NCI-H510A treated with DMSO at 0.1 percent for 48 hours (cell line): ENCODE results near the gene ANK3.

Experiments
- DNase-seq: peaks from one replicate; lab custom pipeline; 2025; lab: John Stamatoyannopoulos, UW

Gene ANK3

DNA sequence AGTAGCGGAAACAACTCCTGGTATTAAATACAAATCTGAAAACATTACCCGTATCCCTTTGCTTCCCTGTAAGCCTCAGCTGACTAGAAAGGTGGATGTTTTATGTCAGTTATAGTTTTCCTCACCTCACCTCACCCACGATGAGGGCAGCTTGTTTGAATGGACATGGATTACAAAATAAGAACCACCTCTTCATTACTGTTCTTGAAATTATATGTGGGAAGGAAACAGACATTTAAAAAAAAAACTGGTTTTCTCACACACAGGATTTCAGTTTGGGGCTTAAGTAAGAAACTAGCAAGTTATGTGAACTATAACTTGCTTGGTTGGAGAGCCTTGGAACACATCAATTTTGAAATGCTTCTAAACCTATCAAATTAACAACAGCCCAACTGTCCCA is 250.4 kb downstream of the ANK3 start:
- no peak for DNase-seq

DNA sequence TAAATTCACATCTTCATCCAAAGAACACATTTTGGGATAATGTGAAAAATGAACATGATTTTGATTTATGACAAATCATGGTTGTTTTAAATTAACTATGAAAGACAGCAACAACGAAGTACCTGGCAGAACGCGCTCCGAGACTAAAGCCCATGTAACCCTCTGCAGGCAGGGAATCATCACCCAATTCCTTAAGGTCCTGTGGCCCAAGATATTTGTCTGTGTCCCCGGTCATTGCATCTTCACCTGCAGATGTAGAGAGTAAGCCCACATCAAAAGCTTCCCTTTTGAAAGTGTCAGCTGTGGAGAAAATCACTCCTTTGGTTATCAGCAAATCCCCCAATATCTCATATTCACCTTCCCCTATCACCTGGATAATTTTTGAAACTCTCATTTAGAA is 250.8 kb downstream of the ANK3 start:
- DNase-seq: no peak

DNA sequence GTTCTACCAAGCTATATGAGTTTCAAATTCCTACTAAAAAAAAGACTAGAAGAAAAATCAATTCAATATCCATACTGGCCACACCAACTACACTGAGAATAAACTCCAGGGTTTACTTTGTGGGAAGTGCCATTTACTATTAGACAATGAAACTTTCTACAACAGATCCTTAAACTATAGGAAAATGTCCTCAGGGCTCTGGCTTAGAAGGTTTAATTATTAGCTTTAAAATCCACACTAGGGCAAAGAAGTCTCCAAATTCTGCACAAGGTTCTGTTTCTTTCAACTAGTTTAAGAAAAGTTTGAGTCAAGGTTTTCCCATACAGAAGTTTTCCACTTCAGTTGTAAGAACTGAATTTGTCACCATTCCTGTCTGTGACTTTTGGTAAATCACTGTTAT is 251.6 kb downstream of the ANK3 start:
- no peak for DNase-seq

DNA sequence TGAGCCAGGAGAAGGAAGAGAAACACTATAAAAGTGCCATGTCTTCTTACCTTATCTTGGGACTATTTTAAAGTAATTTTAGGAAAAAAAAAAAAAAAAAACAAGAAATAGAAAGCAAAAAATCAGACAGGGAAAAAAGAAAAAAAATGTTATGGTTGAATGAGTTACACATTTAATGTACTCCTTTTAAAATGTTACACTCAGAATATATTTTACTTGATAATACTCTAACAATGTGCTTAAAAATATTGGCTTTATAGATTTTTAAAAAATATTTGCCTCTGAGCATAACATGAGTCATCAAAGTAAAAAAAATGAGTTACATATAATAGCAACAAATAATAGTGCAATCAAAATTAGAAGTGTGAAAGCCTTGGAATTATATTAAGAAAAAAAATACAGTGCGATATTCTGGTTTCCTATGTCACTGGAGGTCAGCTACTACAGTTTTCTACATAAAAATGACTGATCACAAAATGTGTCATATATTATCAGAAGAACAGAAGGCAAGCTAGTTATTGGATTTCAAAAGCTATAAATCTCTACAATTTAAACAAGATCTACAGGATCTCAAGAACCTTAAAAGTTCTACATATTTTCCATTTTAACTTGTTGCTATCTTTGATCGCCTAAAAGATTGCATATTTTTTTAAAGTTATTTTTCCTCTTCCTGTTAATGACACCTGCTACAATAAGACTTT is 252.2 kb downstream of the ANK3 start:
- no peak for DNase-seq

DNA sequence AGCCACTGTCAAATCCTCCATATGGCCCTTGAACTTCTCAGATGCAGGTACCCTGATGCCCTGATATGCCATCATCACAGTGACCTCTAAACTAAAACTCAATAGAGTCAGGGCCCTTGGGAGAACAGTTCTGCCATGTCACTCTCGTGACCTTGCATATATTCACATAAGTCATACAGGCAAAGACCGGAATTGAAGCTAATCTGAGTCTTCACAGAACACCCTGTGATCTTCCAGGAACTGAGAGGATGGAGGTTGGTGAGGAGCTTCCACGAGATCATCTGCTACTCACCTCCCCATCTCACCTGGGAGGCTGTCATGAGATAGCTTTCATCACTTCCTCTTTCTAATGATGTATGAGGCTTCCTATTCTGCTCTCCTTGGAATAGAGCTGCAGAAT is 254.7 kb downstream of the ANK3 start:
- no peak for DNase-seq

DNA sequence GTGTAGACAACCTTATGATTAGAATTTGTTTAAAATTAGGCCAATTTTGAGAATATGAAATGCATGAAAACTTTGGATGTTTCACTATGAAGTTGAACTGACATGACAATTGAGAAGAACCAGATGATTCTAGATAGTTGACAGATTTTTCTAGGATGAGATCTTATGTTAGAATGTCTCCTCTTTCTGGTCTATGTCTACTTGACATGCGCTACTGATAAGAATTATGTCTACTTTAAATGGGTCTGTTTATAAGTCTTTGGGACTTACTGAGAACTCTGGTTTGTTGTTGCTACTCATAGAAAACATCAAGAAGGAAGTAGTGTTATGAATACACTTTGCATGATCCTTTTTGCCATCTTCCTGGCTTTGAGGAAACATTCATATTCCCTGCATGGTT is 255.1 kb downstream of the ANK3 start:
- DNase-seq: no peak

DNA sequence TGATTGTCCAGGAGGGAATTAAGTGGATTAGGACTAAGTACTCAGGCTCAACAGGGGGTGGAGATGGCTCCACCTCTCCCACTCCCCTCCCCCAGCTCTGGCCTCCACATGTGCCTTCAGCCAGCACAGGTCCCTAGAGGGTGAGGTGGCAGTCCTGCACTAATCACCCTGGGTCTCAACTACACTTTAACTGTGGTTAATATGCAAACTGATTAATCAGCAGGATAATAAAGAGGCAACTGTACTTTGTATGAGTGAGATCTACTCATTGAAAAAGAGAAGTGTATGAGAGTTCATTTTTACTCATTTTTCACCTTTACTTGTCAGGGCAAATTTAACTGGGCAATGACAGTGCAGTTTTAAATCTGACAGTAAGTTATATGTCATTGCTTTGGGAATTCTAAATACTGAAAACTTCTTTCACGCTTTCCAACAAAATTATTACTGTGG is 259.5 kb downstream of the ANK3 start:
- DNase-seq: peak; percentile 2

DNA sequence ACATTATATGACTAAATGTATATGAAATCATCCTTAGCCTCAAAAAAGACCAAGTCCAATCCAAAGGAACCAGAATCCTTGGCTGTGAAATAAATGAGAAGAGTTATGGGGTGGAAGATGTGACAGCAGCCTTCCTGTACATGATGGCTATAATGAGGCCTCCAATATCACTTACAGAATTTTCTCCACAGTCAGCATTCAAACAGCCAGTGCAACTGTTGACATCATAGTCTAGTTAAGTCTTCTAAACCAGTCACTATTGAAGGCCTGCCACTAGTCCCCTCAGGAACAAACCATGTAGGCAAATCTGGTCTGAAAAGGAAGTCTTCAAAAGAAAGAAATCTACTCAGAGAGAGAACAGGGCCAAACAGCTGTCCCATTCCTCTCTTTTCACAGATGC is 263.8 kb downstream of the ANK3 start:
- no peak for DNase-seq

DNA sequence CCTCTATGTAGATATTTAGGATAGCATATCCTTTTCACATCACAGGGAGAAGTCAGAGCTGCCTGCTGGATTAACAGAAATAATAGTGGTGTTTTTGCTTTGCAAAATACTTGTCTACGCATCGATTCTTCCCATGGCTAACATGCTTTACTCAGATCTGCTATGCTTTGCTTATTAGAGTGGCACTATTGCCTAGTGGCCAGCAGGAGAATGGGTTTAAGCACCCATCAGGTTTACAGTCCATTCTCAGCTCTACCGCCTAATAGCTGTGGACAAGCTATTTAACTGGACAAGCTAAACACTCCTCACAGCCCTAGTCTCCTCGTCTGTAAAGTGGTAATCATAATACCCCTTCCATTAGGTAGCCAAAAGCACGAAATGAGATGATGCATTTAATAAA is 265.1 kb downstream of the ANK3 start:
- DNase-seq: no peak

DNA sequence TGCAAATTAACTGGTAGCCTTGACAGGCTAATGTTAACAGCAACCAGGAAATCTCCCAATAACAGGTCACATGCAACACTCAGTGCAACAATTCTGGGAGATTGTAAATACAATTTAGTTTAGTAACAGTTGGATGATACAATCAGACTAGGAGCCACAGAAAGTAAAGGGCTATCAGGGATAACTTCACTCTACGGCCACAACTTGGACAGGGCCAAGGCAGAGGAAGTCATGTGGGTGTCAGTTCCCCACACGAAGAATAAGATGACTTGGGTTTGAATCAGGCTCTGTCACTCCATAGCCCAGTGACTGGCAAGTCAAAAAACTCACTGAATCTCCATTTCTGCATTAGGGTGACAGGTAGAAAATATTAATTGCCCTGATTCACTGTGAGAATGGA is 266.0 kb downstream of the ANK3 start:
- DNase-seq: no peak

DNA sequence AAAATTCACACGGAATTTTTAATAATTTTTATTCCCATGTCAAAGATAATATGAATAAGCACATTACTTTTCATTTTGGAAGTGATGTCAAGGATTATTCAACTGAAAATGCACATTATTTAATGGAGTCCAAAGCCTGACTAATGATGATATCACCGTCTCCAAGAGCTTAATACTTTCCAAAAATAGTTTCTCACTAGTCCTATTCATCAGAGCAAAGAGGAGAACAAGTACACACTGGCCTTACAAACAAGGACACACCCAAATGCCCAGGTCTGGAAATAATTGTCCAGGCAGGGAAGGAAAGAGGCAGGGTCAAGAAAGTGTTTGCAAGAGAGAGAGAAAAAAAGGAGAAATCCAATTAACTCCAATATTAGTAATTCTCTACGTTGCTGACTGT is 266.5 kb downstream of the ANK3 start:
- DNase-seq: no peak

DNA sequence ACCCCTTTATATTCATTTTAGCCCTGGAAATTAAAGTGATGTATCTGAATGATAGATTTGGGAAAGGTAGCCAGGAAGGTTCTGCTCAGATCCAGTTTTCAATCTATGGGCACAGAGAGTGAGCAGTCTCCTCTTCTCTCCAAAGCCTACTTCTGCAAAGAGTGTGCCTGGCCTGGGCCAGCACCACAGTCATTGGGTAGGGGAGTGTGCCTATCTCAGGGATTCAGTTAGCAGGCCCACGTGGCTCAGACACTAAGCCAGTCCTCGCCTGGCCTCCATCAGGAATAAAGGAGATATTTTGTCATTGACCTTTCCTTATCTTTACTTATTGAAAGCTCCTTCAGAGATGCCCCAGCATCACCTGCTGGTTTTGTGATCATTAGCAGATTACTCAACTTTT is 267.5 kb downstream of the ANK3 start:
- DNase-seq: no peak

DNA sequence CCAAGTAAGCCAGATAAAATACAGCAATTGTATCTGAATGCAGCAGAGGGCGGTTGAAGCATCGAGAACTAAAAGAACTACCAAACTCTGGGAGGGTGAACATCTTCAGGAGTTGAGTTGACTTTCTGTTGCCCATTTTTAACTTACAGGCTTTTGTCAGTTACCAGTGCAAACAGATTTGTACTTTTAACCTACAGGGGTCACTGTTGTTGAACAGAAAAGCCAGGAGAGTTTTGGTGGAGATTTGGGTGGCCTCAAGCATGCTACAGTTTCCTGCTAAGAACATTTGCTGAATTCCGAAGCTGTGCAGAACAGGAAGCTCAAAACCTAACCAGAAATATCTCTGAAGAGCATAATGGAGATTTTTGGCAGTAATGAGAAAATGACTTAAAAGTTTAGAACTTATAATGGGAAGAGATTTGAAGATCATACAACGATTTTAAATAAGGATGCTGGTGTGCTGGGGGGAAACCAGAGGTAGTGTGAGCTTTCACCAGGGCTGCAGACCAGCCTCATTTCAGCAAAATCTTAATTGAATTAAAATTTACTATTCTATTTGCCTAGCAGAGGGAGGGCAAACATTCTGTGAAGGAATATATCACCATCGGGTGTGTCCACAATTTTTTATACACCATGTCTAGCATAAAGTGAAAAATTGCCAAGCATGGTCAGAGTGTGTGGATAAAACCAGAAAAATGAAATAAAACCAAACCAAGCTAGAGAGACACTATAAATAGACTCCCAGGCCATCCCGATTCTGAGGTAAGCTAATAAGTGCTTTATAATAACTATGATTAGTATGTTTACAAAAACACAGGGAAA is 274.7 kb downstream of the ANK3 start:
- peak; percentile 33 for DNase-seq

DNA sequence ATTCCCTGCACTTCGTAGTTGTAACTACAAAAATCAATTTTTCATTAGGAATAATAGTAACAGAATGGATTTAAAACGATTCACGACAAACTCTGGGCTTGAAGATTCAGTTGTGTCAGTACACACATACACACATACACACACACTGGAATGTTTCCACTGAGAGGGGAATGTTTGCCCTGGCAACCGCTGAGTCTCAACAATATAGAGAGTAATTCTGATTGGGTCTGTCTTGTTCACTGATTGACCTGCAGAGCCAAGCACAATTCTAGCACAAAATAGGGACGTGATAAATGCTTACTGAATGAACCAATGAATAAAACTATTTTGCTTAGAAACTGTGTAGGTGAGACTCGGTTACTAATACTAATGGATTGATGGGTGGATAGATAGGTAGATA is 278.9 kb downstream of the ANK3 start:
- no peak for DNase-seq

DNA sequence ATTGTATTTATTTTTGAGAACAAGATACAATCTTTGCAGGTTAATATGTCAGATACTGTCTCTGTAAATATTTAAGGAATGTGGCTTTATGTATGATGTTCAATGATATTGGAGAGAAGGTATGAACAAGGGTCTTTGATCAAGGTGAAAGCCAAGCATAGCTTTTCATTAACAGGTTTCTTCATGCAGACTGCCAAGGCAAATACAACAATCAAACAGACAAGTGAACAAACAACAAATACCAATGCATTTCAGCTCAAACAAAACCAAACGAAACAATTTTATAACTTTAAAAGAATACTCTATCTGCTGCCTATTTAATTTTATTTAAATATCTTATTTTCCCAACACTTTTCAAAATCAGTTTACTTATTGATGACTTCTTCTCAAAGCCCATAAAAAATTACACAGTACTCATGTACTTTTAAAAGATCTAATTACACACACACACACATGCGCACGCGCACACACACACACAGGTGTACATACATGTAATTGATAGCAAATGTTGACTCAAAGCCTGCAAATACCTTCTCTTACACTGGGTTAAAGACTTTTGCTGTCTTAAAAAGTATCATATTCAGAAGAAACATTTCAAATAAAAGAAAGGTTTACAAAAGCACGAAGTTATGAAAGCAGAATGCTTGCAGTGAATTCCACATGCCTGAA is 282.2 kb downstream of the ANK3 start:
- no peak for DNase-seq

DNA sequence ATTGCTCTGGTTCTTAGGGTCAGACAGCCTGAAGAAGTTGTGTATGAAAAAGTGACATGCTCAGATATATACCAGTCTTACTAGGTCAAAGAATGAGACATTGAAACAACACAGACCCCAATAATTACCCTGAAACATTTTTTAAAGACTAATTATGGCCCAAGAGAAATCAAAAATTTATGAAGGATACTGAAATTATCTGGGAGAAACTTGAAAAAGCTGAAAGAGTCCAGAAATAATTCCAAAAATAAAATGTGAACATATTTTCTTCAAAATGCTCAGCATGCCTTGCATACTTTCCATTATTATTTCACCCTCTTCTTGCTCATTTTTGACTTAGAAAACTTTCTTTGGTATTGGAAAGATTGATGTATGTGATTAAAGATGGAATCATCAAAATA is 284.4 kb downstream of the ANK3 start:
- no peak for DNase-seq

DNA sequence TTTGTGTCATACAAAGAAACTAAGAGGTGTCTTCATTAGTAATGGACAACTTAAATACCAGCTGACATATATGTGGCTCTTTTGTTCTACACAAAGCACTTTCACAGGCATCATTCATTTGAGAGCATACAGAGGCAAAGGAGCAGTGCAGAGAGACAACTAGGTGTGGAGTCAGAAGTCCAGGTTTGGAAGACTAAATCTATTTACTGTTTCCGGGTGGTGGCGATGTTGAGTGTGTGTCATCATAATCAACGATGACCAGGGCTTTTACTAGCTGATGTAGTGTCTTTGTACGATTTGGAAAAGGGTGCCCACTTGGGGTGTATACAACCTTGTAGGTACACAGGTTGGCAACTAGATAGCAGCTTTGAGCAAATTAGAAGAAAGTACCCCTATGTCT is 287.9 kb downstream of the ANK3 start:
- no peak for DNase-seq

DNA sequence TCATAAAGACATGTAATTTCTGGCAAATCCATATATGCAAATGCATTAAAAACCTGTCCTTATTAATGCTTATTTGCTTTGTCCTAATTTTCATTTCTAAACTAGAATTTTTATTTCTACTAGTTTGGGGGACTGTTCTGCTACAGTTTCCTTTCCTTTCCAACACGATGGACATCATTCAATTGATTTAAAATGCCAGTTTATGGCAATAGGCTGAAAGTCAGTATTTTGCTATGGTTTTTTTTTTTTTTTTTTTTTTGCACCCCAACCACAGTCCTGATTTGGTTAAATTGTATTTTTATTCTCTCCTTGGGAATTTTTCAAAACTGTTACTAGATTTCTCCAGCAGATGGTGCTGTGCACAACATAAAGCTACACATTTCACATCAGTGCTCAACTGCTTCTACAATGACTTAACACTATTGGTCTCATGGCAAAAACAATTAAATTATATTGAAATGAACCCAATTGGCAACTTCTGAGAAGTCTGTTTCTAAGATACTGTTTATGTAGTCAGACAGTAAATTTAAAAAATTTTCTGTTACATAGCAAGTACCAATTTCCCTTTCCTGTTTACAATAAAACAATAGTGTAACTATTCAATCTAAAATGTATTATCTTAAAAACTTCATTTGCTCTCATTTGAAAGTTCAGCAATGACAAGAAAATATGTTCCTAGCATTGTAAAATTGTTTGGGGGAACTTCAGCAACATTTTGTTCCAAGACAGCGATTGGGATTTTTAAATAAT is 289.5 kb downstream of the ANK3 start:
- DNase-seq: peak; percentile 18

DNA sequence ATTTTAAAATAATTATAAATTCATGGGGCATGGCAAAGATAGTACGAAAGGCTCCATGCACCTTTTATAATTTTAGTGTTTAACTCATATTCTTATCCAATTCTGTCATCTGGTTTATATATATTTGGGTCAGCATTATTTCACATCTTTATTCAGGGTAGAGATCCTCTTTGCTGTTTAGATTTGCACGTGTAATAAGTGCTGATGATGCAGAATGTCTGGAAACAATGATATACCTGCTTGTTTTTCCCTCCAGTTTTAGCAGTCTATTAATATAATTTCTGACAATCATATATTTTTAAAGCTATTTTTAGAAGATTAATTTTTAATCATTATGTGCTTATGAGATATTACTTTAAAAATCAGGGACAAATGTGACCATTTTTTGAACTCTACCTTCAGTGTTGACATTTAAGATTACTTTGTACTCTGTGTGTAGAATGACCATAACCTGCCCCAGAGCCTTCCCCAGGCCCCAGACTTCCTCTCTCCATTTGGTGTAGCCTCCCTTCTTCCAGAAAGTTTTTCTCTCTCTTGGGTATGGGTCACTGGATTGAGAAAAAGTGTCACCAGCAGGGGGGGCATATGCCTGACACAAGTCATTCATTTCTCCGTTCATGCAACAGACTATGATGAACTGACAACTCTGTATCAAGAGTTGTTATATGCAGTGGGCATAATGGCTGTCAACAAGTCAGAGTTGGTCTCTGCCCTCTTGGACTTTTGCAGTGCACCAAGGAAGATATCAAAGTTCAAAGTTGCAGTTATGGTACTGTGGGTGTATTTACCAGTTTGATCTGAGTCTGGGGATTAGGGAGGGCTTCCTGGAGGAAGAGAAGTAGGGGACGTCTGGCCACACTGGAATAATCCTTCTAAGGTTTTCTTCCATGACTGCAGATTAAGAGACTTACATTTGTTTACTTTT is 290.7 kb downstream of the ANK3 start:
- DNase-seq: peak; percentile 1

DNA sequence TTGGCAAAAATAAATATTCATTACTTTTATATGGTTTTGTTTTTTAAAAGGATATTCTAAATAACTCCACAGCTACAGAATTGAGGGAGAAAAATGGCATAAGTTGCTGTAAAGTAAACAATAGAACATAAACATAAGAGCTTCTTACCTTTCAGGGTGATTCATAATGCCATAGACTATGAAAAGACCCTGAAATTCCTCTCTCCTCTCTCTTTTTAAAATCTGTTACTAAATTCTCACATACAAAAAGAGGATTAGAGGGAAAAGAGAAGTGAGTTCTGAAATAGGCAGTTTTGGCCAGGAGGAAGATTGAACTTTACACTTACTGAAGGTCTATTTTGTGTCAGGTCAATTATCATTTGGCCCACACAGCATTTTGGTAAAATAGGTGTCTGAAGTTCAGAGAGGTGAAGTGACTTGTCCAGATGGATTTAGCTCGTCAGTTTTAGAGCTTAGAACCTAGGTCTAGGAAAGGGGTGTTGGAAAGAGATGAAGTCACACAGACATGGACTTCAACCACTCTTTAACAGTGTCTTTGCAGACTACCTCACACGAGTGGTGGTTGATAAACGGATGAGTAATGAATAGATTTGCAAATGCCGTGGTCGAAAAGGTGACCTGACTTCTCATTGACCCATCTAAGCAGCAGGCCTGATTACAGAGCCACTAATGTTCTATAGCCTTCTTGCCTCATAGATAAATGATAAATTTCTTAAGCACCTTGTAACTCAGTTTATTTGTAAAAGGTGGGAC is 292.7 kb downstream of the ANK3 start:
- no peak for DNase-seq

DNA sequence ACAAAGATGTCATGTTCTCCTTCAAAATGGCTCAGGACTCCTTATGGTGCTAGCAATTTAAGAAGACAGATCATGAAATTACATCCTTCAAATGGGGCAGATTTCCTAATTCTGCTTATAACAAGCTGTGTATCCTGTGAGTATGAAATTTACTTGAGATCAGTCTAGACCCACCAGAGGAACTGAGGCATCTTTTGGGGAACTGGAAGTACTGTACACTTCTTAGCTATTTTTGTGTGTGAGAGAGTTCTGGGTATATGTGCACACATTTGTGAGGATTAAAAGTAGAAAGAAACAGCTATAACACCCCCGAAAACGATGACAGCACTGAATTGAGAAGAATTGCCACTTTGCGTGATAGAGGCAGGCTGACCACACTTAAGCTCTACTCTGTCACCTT is 296.4 kb downstream of the ANK3 start:
- no peak for DNase-seq
